Stimulated activated CD4-positive, alpha-beta T cell treated with anti-CD3 and anti-CD28 coated beads, Interleukin-2, amount 100 ng/mL, for 24 hours (primary cell): Measurements from ENCODE around the gene FOXO3.

Experiments
- DNase-seq, 2 donors: peaks; one replicate each; pipeline ENCODE4 v3.0.0-alpha.2; 2020

Gene FOXO3

GRCh38 chr6:108576709-108577108, 16.0 kb downstream of the FOXO3 start:
- DNase-seq, result no peak

DNA sequence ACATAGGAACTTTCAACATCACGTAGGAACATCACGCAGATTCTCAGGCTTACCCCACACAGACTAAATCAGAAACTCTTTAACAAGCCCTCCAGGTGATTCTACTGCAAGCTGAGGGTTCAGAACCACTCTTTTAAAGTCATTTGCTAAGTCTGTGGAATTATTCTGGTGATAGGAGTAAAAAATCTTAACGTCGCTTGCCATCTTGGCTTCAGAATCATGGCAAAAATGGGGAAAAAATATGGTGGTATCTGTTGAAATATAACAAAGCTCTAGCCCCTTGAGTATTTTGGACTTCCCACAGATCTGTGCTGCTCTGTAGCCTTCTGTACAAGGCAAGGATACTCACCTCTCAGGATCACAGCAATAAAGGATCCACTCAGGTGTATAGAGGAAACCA, 17.4 kb downstream of the FOXO3 start:
- DNase-seq, result no peak

GRCh38 chr6:108578595-108579327, 18.0 kb downstream of the FOXO3 start:
- no peak for DNase-seq

GRCh38 chr6:108579328-108579721, 18.6 kb downstream of the FOXO3 start:
- no peak for DNase-seq

DNA sequence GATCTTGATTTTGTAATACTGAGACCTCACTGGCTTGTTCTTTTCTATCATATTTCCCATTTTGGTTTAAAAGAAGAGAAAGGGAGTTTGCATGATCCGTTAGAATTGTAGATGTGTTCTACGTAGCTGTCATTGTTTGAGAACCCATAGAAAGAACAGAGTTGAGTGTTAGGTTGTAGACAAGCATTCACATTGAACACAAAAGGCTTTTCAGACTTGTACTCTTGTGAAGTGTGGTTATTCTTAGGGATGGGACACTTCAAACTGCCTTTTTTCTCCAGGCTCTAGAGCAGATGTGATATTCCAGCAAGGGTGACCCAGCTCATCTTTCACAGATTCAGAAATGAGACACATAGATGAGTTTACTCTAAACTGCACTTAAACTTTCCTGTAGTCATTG, 19.9 kb downstream of the FOXO3 start:
- DNase-seq, result no peak

- no peak for DNase-seq
These were observed 20.7 kb downstream of the FOXO3 start for GRCh38 chr6:108581237-108581931.

DNA sequence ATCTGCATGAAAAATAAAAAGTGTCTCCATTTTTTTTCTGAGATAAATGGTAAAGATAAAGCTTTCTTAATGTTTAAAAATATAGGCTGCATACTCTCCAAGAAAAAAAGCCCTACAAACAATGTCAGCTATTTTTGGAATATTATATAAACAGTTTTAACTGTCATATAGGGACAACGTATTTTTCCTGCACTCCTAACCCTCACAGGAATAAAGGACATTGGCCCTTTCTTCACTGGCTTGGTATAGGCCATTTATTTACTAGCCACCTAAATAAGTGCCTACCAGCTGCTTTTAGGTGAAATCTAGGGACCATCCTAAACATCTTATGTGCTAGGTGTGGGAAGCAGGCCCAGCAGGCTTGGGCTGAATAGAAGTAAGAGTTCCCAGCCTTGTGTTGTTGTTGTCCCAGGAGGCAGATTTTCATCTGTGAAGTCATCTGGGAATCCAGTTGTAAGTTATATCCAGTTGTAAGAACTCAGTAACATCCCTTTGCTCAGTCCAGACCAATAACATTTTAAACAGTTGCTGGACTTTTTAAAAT, 21.3 kb downstream of the FOXO3 start:
- DNase-seq, result no peak

GRCh38 chr6:108582618-108583017, 21.9 kb downstream of the FOXO3 start:
- no peak for DNase-seq

DNA sequence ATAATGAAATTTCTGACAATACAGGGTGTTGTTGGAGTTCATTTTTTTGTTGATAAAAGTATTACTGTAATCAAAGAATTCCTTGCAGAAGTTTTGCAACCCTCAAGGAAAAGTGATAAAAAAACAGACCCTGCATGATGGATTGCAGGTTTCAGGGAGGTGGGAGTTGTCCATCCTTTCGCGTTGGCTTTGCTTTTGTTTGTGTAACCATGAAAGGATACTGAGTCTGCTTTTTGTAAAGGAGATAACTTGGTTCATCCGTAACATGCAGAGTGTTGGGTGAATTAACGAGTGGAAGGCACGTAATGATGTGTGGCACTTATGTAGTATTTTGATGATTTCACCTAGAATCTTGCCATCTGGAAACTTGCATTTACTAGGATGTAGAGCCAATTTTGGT, 23.6 kb downstream of the FOXO3 start:
- DNase-seq, result no peak

GRCh38 chr6:108585359-108585758, 24.6 kb downstream of the FOXO3 start:
- no peak for DNase-seq

DNA sequence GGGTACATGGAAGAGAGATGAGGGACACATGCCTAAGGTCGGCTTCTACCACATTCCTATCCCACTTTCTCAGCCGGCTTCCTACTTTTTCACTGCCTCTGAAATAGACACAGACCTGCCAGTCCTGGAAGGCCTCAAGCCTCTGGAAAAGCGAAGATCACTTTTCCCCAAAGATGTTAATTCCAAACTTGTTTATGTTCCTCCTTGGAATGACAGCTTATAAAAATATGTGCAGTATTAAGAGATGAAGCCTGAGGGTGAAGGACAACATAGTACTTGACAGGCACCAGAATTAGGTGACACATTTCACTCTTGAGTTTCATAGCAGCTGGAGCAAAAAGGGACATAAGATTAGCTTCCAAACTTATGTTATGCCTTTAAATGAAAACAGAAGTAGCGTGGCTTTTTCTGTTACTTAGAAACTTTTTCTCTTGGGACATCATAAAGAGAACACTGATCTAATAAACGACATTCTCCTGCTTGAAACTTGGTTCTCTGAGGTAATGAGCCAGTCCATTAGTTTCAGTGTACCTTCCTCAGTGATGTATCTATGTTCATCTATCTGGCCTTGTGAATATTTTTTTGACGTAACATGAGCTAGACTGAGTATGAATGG, 25.3 kb downstream of the FOXO3 start:
- DNase-seq, result no peak

- no peak for DNase-seq
These were observed 26.7 kb downstream of the FOXO3 start for GRCh38 chr6:108587258-108588059.

DNA sequence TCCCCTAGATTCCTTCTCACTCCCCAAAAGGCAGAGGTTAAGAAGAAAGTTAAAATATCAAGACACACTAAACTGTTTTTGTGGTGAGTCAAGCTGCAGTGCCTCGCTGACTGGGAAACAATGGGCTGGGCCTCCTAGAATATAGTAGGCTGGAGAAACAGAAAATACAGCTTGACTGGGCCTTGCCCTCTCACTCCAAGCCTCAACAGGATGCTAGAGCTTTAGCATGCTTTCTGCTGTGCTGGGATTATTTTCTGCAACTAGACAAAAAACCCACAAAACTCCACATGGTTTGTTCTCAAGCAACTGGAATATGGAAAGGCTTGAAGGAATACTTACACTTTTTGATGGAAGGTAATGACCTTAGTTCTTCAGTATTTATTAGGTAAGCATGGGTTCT, 27.9 kb downstream of the FOXO3 start:
- DNase-seq, result no peak

DNA sequence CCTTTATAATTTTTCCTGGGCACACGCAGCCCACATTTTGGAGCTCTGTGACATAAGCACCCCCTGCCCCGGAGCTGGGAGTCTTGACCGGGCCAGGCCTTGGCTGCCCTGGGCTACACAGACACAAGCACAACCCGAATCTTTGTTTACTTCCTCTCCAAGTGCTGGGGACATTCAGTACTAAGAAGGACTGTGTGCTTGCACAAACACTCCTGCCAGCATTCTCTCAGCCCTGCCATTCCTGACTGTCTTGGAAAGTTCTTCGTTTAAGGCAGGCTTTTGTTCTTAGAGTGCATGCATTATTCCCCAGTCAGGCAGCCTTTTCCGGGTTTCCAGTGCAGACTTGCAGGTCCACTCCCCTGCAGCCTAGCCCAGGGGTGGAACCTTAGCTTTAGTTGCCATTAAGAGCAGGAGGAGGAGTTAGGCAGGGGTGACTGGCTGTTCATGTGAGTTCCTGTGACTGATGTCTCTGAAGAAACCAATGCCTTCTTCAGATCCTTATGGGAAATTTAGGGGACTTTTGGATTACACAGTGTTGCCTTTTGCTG, 28.6 kb downstream of the FOXO3 start:
- DNase-seq, result no peak

DNA sequence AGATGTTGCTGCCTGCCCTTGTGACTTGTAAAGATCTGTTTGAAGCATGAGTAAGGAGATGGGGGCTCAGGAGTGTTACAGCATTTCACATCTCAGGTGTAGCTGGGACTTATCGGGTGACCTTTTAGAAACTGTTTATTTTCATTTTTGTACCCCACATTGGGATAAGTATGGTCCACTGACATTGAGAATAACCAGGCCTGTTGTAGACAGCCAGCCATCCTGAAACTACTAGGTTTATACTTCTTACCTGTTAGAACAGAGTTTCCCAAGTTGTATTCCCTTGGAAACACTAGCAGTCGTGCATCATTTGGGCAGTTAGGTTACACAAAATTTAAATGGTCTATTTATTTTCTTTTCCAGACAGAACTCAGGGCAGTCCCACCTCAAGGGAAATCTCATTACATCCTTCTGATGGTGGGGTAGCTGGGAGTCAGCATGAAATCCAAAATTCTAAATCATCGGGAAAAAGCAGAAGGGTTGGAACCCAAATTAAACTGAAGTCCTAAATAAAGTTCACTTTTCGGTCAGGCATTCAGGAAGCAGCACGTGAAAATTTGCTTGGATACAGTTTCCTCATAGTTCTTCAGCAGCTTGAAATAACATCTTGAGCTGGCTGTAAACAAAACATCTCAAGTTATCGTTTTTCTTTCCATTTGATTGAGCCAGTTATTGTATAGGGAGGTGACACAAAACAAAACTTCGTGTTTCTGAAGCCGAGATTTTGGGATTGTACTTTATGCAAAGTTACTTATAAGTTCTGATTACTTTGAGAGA, 30.5 kb downstream of the FOXO3 start:
- no peak for DNase-seq

- DNase-seq, result peak; percentile 22 to 28
These were observed 31.9 kb downstream of the FOXO3 start for GRCh38 chr6:108592371-108593337.

DNA sequence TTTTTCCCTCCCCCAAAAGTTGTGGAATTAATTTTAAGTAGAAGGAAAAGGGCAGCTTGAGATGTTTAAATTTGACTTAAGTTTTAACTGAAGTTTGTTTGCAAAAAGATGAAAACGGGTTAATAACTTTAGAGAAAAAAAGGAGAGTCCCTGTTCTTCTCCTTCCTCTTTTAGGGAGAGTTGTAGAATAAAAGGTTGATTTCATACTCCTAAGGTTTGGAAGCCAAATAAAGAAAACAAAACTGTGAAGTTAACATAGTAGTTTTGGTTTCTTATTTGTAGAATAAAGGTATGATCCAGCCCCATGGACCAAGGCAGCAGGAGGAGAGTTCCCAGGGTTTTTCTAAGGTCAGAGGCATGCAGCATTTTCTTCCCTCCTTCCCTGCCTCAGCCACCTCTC, 33.4 kb downstream of the FOXO3 start:
- no peak for DNase-seq

DNA sequence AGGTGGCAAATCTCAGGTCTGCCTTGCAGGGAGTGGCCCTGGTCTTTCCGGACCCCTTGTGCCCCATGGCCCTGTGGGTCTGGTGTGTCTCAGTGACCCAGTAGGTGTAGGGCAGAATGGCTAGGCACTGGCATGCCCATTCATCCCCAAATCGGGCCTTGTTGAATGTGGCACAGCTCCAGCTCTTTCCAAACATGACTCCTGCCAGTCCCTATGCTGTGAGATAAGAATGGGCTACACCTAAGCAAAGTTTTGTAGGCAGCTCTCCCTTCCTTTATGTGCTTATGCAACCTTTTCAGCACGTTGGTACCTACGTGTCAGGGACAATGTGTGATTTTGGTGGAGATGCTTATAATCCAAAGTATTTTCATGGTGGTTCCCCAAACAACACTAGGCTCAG, 33.9 kb downstream of the FOXO3 start:
- no peak for DNase-seq

DNA sequence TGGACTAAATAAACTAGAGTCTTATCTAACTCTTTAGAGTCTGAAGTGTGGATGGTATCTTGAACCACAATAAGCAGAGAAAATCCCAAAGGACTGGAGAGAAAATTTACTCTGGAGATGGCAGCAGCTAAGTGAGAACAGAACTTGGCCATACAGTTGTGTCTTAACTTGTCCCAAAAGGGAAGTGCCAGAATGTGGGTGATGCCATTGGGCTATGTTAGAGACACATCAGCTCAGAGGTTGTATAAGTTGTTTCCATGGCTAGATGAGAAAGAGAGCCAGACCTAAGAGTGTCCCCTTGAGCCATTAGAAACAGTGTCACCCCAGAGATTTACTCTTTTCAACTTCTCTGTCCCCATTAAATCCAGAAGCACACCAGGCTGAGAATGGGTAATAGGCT, 36.2 kb downstream of the FOXO3 start:
- DNase-seq, result no peak

GRCh38 chr6:108597572-108598304, 37.0 kb downstream of the FOXO3 start:
- no peak for DNase-seq
